Glutamatergic neuron (in vitro differentiated cells): ENCODE data around the gene KCNC1. TPM values are rescaled to one million over a fixed set of nuclear protein-coding genes. Genes with fewer than 3 reads are reported as not detected.

ENCODE experiments used
- DNase-seq: peaks from one replicate; pipeline ENCODE4 v3.0.0; 2022
- H3K27ac Mint-ChIP-seq: one replicate; pipeline ENCODE4 v1.8.0; 2020; ENCODE audit warnings: mild to moderate bottlenecking, mixed read lengths, inconsistent platforms; ENCODE audit not compliant: unreplicated experiment
- H3K27me3 Mint-ChIP-seq: one replicate; pipeline ENCODE4 v1.8.0; 2020; ENCODE audit warnings: mild to moderate bottlenecking, moderate library complexity, mixed read lengths, inconsistent platforms; ENCODE audit not compliant: unreplicated experiment
- H3K36me3 Mint-ChIP-seq: one replicate; pipeline ENCODE4 v1.8.0; 2020; ENCODE audit warnings: mild to moderate bottlenecking, mixed read lengths, inconsistent platforms; ENCODE audit not compliant: unreplicated experiment
- H3K4me1 Mint-ChIP-seq: one replicate; pipeline ENCODE4 v1.8.0; 2020; ENCODE audit warnings: mild to moderate bottlenecking, low read depth, mixed read lengths, inconsistent platforms; ENCODE audit not compliant: unreplicated experiment
- H3K4me3 Mint-ChIP-seq: one replicate; pipeline ENCODE4 v1.8.0; 2020; ENCODE audit warnings: mild to moderate bottlenecking, mixed read lengths, inconsistent platforms; ENCODE audit not compliant: unreplicated experiment
- H3K9me3 Mint-ChIP-seq: one replicate; pipeline ENCODE4 v1.8.0; 2020; ENCODE audit warnings: mild to moderate bottlenecking, moderate library complexity, mixed read lengths, inconsistent platforms; ENCODE audit not compliant: unreplicated experiment
- total RNA-seq: library from RNA; stranded (reverse); fragmentation: NEBNext Ultra II Directional; extraction: Animal tissue kit (Norgen Biotek cat#: 25700); gene quantifications from one replicate; pipeline ENCODE4 v1.2.1, GENCODE V29; 2021; ENCODE audit not compliant: unreplicated experiment
- TF ChIP-seq, protein P1 (sequence below): fragments of 200-600 bp; sonication (generic); IDR thresholded peaks from one replicate; pipeline ENCODE4 v1.5.0; 2021; ENCODE audit not compliant: partially characterized antibody, unreplicated experiment

KCNC1 gene
- total RNA-seq, 1 donor from 2014 or later = 12.6 TPM

DNA sequence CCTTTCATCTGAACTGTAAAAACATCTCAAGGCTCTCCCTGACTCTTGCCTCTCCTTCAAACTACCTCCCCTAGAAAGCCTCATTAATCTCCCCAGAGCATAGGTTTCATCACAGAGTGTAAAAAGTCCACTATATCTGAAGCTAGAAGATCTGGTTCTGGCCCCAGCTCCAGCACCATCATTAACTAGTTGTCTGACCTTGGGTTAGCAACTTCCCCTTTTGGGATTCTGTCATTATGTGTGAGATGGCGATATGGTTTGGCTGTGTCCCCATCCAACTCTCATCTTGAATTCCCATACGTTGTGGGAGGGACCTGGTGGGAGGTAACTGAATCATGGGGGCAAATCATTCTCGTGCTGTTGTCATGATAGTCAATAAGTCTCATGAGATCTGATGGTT lies 97.3 kb downstream of the KCNC1 start:
- Mint-ChIP-seq H3K27ac (no peak overlapping the region), H3K27me3 (peaks cover 4% of the 10 kb centered on the region), H3K4me3 (no peak overlapping the region), H3K36me3 (no peaks in the 10 kb centered on the region), H3K9me3 (no peaks in the 10 kb centered on the region), H3K4me1 (peaks cover 17% of the 10 kb centered on the region)
- TF ChIP-seq, protein P1, sequence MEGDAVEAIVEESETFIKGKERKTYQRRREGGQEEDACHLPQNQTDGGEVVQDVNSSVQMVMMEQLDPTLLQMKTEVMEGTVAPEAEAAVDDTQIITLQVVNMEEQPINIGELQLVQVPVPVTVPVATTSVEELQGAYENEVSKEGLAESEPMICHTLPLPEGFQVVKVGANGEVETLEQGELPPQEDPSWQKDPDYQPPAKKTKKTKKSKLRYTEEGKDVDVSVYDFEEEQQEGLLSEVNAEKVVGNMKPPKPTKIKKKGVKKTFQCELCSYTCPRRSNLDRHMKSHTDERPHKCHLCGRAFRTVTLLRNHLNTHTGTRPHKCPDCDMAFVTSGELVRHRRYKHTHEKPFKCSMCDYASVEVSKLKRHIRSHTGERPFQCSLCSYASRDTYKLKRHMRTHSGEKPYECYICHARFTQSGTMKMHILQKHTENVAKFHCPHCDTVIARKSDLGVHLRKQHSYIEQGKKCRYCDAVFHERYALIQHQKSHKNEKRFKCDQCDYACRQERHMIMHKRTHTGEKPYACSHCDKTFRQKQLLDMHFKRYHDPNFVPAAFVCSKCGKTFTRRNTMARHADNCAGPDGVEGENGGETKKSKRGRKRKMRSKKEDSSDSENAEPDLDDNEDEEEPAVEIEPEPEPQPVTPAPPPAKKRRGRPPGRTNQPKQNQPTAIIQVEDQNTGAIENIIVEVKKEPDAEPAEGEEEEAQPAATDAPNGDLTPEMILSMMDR = no peak
- no peak for DNase-seq

Other genes with a start within 250 kb of the KCNC1 start
- gene USH1C, start 190.4 kb upstream of the KCNC1 start, total RNA-seq = not detected
- gene OTOG, start 187.5 kb upstream of the KCNC1 start, total RNA-seq = not detected
- not detected for gene MYOD1, start 15.2 kb upstream of the KCNC1 start, total RNA-seq